Mesothelial cell of epicardium (in vitro differentiated cells): ENCODE results near the gene TMEM61. TPM values are rescaled to one million over a fixed set of nuclear protein-coding genes. Genes with fewer than 3 reads are reported as not detected.

Source experiments
- DNase-seq, 2 experiments: peaks; one replicate each; pipeline ENCODE4 v3.0.0; 2021; ENCODE audit warnings: low spot score in 2 of 2; ENCODE audit not compliant: unreplicated experiment in 2 of 2
- H3K27ac Mint-ChIP-seq: 2 replicates; pipeline ENCODE4 v1.8.0; 2021; ENCODE audit warnings: mixed read lengths
- H3K27me3 Mint-ChIP-seq: 2 replicates; pipeline ENCODE4 v1.8.0; 2021; ENCODE audit warnings: low read depth, mixed read lengths
- H3K36me3 Mint-ChIP-seq: 2 replicates; pipeline ENCODE4 v1.8.0; 2021; ENCODE audit warnings: mixed read lengths
- H3K4me1 Mint-ChIP-seq: 2 replicates; pipeline ENCODE4 v1.8.0; 2021; ENCODE audit warnings: mixed read lengths
- H3K4me3 Mint-ChIP-seq: 2 replicates; pipeline ENCODE4 v1.8.0; 2021; ENCODE audit warnings: mild to moderate bottlenecking, moderate library complexity, mixed read lengths
- H3K9me3 Mint-ChIP-seq: 2 replicates; pipeline ENCODE4 v1.8.0; 2021; ENCODE audit warnings: mixed read lengths
- total RNA-seq: library from RNA; stranded (reverse); gene quantifications from 3 replicates; pipeline ENCODE4 v1.2.1, GENCODE V29; 2021
- TF ChIP-seq, protein P1 (sequence below): fragments of 200-600 bp; sonication (generic); IDR thresholded peaks from one replicate; pipeline ENCODE4 v1.5.0; 2021; ENCODE audit warnings: antibody characterized with exemption; ENCODE audit not compliant: unreplicated experiment

The TMEM61 gene
- total RNA-seq, 1 donor from 2014 or later, result 0.47 TPM

DNA sequence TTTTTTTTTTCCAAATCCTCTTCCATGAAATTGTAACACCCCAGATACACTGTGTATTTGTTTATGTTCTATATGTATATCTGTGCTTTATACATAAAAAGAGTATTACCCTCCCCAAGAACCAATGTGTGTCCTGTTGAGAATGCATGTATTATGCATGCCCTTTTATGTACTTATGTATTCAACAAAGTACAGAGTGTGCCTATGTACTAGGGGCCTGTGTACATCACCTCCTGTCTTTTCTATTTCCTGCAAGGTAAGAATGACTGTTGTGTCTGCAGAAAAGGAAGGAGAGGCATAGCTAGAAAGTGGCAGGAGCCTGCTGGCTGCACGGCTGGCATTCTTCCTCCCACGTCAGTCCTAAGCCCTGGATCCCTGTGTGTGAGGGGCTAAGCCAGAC, 7.0 kb downstream of the TMEM61 start:
- TF ChIP-seq, protein P1, sequence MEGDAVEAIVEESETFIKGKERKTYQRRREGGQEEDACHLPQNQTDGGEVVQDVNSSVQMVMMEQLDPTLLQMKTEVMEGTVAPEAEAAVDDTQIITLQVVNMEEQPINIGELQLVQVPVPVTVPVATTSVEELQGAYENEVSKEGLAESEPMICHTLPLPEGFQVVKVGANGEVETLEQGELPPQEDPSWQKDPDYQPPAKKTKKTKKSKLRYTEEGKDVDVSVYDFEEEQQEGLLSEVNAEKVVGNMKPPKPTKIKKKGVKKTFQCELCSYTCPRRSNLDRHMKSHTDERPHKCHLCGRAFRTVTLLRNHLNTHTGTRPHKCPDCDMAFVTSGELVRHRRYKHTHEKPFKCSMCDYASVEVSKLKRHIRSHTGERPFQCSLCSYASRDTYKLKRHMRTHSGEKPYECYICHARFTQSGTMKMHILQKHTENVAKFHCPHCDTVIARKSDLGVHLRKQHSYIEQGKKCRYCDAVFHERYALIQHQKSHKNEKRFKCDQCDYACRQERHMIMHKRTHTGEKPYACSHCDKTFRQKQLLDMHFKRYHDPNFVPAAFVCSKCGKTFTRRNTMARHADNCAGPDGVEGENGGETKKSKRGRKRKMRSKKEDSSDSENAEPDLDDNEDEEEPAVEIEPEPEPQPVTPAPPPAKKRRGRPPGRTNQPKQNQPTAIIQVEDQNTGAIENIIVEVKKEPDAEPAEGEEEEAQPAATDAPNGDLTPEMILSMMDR, result no peak
- no peak for DNase-seq
- no peak overlapping the region for H3K27ac Mint-ChIP-seq
- no peaks in the 10 kb centered on the region for H3K9me3 Mint-ChIP-seq
- H3K4me1 Mint-ChIP-seq, result no peaks in the 10 kb centered on the region
- H3K36me3 Mint-ChIP-seq, result no peaks in the 10 kb centered on the region
- no peak overlapping the region for H3K4me3 Mint-ChIP-seq
- H3K27me3 Mint-ChIP-seq, result peaks cover 11% of the 10 kb centered on the region

DNA sequence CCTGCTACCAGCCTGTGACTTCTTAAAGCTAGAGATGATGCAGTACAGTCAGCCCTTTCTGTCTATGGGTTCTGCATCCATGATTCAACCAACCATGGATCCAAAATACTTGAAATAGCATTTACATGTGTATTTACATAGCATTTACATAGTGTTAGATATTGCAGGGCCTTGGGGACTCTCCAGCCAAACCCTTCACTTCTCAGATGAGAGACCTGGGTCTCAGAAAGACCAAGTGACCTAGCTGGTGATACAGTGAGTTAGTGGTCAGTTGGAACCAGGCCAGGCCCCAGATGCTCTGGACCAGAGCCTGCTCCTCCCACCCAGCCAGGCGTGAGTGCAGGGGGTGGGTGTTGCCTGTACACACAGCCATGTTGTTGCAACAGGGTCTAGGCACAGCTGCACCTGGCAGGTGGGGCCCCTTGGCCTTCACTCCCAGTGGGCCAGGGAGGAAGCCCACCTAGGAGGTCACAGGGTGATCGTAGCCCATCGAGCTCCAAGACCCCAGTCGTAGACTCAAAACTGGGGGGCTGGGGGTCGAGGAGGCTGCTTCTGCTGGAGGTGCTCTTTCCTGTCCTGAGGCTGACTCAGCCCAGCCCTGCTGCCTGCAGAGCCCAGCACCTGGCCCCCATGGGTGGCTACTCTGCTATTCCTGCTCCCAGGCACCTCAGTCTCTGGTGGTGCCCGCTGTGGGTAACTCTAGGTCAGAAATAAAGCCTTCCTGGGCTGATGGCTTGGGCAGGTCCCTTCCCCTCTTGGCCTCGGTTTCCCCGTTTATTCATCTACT, 7.7 kb downstream of the TMEM61 start:
- TF ChIP-seq, protein P1, result no peak
- no peak overlapping the region for H3K4me3 Mint-ChIP-seq
- no peak overlapping the region for H3K27ac Mint-ChIP-seq
- H3K36me3 Mint-ChIP-seq, result no peaks in the 10 kb centered on the region
- H3K27me3 Mint-ChIP-seq, result peaks cover 8% of the 10 kb centered on the region
- DNase-seq, result no peak
- H3K4me1 Mint-ChIP-seq, result no peaks in the 10 kb centered on the region
- H3K9me3 Mint-ChIP-seq, result no peaks in the 10 kb centered on the region

- Mint-ChIP-seq H3K27ac (no peak overlapping the region), H3K4me1 (no peaks in the 10 kb centered on the region), H3K27me3 (peaks cover 3% of the 10 kb centered on the region), H3K9me3 (no peaks in the 10 kb centered on the region), H3K4me3 (no peak overlapping the region), H3K36me3 (no peaks in the 10 kb centered on the region)
- TF ChIP-seq, protein P1, result no peak
- DNase-seq, result no peak
Observed at GRCh38 chr1:54988975-54989374, 8.5 kb downstream of the TMEM61 start.

GRCh38 chr1:54989473-54989872, 9.0 kb downstream of the TMEM61 start:
- H3K27me3 Mint-ChIP-seq, result peaks cover 3% of the 10 kb centered on the region
- H3K36me3 Mint-ChIP-seq, result no peaks in the 10 kb centered on the region
- TF ChIP-seq, protein P1, result no peak
- no peaks in the 10 kb centered on the region for H3K4me1 Mint-ChIP-seq
- no peak overlapping the region for H3K27ac Mint-ChIP-seq
- no peak for DNase-seq
- H3K9me3 Mint-ChIP-seq, result no peaks in the 10 kb centered on the region
- H3K4me3 Mint-ChIP-seq, result no peak overlapping the region

GRCh38 chr1:54989968-54990810, 9.8 kb downstream of the TMEM61 start:
- Mint-ChIP-seq H3K4me1 (peaks cover 4% of the 10 kb centered on the region), H3K36me3 (no peaks in the 10 kb centered on the region), H3K27ac (no peak overlapping the region), H3K9me3 (no peaks in the 10 kb centered on the region), H3K27me3 (peaks cover 8% of the 10 kb centered on the region), H3K4me3 (no peak overlapping the region)
- TF ChIP-seq, protein P1, result no peak
- no peak for DNase-seq
